ENCODE data around the gene CMKLR1.

CMKLR1 gene

DNA sequence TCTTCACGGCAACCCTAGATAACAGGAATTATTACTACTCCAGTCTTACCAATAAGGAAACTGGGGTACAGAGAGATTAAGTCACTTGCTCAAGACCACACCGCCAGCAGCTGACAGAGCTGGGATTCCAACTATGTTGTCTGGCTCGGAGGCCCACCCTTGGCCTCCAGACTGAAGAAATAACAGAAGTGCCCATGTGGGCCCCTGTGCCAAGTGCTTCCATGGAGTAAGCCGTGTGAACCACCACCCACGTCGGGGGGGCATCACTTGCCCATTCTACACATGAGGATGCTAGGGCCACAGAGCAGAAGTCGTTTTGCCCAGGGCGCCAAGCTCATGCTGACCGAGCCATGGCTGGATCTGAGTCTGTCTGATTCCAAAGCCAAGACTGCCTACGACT, 926 bp upstream of the CMKLR1 start:
- Histone ChIP-seq H4K20me1 (ENCODE audit: insufficient read depth, low read length) (no peaks in the 10 kb centered on the region), H3K4me1 (ENCODE audit: low read length) (peaks cover 13% of the 10 kb centered on the region), H3K27me3 (replicated peaks; ENCODE audit: insufficient read depth, low read length) (peaks cover 22% of the 10 kb centered on the region; the same call in 1 of the 2 replicates), H2AFZ (ENCODE audit: low read length) (no peak overlapping the region), H3K9ac (ENCODE audit: low read length) (no peak overlapping the region), H3F3A (ENCODE audit: insufficient read depth, low read length) (peaks cover 9% of the 10 kb centered on the region), H3K4me3 (ENCODE audit: low read length) (no peak overlapping the region), H3K27ac (ENCODE audit: low read length) (no peak overlapping the region), H3K9me3 (replicated peaks; ENCODE audit: insufficient read depth, low read length) (no peaks in the 10 kb centered on the region), H3K79me2 (ENCODE audit: low read length) (no peaks in the 10 kb centered on the region), H3K4me2 (ENCODE audit: low read depth, low read length) (no peak overlapping the region), H3K9me2 (replicated peaks; ENCODE audit: insufficient read depth, low read length) (no peaks in the 10 kb centered on the region), H3K36me3 (replicated peaks; ENCODE audit: insufficient read depth, low read length) (no peaks in the 10 kb centered on the region)
- TF ChIP-seq EZH2 (optimal IDR thresholded peaks at IDR 0.05; ENCODE audit: low read depth, low read length) (no peak), EZH2phosphoT487 (IDR thresholded peaks at IDR 0.05; ENCODE audit: low read length) (no peak)
- TF ChIP-seq, protein P1, sequence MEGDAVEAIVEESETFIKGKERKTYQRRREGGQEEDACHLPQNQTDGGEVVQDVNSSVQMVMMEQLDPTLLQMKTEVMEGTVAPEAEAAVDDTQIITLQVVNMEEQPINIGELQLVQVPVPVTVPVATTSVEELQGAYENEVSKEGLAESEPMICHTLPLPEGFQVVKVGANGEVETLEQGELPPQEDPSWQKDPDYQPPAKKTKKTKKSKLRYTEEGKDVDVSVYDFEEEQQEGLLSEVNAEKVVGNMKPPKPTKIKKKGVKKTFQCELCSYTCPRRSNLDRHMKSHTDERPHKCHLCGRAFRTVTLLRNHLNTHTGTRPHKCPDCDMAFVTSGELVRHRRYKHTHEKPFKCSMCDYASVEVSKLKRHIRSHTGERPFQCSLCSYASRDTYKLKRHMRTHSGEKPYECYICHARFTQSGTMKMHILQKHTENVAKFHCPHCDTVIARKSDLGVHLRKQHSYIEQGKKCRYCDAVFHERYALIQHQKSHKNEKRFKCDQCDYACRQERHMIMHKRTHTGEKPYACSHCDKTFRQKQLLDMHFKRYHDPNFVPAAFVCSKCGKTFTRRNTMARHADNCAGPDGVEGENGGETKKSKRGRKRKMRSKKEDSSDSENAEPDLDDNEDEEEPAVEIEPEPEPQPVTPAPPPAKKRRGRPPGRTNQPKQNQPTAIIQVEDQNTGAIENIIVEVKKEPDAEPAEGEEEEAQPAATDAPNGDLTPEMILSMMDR (IDR thresholded peaks at IDR 0.05; ENCODE audit: low read length) = no peak
- DNase-seq = no peak

DNA sequence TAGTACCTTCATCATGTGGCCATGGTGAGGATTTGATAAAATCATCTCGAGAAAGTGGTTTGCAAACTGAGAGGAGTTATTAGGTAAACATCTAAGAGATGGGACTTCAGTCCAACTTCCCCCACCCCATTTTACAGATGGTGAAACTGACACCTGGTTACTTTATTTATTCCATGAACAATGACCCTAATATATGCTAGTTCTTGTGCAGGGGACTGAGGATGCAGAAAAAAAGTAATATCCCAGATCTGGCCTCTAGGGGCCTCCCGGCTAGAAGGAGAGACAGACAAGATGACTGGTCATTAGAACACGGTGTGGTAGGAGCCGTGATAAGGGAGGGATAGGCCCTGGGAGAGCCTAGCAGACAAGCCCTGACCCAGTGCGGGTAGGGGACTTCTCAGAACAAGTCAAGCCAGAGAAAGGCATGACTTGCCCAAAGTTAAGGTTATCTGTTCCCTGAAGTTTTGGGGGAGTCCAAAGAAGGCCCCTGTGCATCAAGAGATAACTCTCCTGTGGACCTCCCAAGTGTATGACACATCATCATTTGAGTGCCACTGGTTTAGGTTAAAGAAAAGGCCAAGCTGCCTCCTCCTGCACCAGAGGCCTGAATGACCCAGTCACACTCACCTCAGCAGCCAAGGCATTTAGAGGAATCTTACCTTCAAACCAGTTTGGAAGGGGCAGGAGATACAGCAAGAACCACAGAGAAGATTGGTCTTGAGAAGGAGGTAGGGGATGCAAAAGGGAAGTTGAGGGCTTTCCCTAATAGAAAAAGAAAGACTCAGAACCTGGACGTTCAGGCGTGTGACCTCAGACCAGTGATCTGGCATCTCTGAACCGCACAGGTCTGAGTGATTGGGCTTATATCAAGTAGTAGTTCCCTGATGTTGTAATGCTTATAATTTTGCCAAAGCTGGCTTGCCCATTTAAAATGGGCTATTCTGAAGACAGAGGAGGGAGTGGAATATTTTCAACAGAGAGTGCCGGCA, 1.6 kb downstream of the CMKLR1 start:
- Histone ChIP-seq H4K20me1 (ENCODE audit: insufficient read depth, low read length) (no peaks in the 10 kb centered on the region), H3K27me3 (replicated peaks; ENCODE audit: insufficient read depth, low read length) (peaks cover 18% of the 10 kb centered on the region; the same call in 1 of the 2 replicates), H3F3A (ENCODE audit: insufficient read depth, low read length) (peaks cover 13% of the 10 kb centered on the region), H3K27ac (ENCODE audit: low read length) (no peak overlapping the region), H3K4me3 (ENCODE audit: low read length) (no peak overlapping the region), H3K9me2 (replicated peaks; ENCODE audit: insufficient read depth, low read length) (no peaks in the 10 kb centered on the region), H3K36me3 (replicated peaks; ENCODE audit: insufficient read depth, low read length) (no peaks in the 10 kb centered on the region), H3K79me2 (ENCODE audit: low read length) (no peaks in the 10 kb centered on the region), H3K4me2 (ENCODE audit: low read depth, low read length) (no peak overlapping the region), H3K9ac (ENCODE audit: low read length) (no peak overlapping the region), H2AFZ (ENCODE audit: low read length) (no peak overlapping the region), H3K4me1 (ENCODE audit: low read length) (peaks cover 30% of the 10 kb centered on the region), H3K9me3 (replicated peaks; ENCODE audit: insufficient read depth, low read length) (no peaks in the 10 kb centered on the region)
- no peak for TF ChIP-seq EZH2 (optimal IDR thresholded peaks at IDR 0.05; ENCODE audit: low read depth, low read length)
- TF ChIP-seq EZH2phosphoT487 (IDR thresholded peaks at IDR 0.05; ENCODE audit: low read length) = no peak
- TF ChIP-seq, protein P1 (IDR thresholded peaks at IDR 0.05; ENCODE audit: low read length) = peak; percentile 53
- DNase-seq = peak; percentile 15

DNA sequence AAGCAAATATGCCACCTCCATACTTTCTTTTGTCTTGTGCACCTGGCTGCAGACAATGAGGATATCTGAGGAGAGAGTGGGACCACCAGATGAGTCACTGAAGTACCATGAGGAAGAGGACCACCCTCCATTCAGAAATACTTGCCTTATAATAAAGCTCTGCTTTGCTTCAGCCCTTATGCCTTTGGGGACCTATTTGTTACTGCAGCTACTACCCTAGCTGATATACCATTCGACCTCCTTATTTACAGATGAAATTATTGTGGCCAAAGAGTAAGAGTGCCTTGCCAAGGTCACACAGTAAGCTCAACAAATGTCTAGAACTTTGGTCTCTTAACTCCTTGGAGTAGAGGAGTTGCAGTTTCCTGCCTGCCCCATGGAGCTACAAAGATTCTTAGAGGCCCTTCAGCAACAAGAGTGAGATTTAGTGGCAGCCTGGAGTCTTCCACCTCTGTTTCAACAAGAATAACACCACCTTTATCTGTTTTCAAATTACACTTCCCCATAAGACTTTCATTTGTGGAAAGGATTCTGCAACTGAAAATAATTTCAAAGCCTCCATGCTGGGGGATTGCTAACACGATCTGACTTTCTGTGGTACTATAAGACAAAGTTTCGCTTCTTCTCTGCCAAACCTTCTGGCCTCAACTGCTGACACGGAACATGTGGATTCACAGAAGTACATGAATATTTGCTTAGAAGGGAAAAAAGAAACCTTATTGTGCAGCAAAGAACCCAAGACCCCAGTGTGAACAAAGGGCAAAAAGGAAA, 3.6 kb downstream of the CMKLR1 start:
- Histone ChIP-seq H3K4me1 (ENCODE audit: low read length) (peaks cover 30% of the 10 kb centered on the region), H3F3A (ENCODE audit: insufficient read depth, low read length) (peaks cover 13% of the 10 kb centered on the region), H3K27me3 (replicated peaks; ENCODE audit: insufficient read depth, low read length) (peaks cover 18% of the 10 kb centered on the region; the same call in 1 of the 2 replicates), H3K9me2 (replicated peaks; ENCODE audit: insufficient read depth, low read length) (no peaks in the 10 kb centered on the region), H3K9ac (ENCODE audit: low read length) (no peak overlapping the region), H3K27ac (ENCODE audit: low read length) (peak overlapping the region; percentile 40; the same call in 1 of the 2 replicates), H4K20me1 (ENCODE audit: insufficient read depth, low read length) (no peaks in the 10 kb centered on the region), H3K9me3 (replicated peaks; ENCODE audit: insufficient read depth, low read length) (no peaks in the 10 kb centered on the region), H3K36me3 (replicated peaks; ENCODE audit: insufficient read depth, low read length) (no peaks in the 10 kb centered on the region), H3K4me2 (ENCODE audit: low read depth, low read length) (peak overlapping the region; percentile 15; the same call in 1 of the 2 replicates), H3K79me2 (ENCODE audit: low read length) (no peaks in the 10 kb centered on the region), H2AFZ (ENCODE audit: low read length) (no peak overlapping the region), H3K4me3 (ENCODE audit: low read length) (no peak overlapping the region)
- TF ChIP-seq EZH2phosphoT487 (IDR thresholded peaks at IDR 0.05; ENCODE audit: low read length) (no peak), EZH2 (optimal IDR thresholded peaks at IDR 0.05; ENCODE audit: low read depth, low read length) (no peak)
- TF ChIP-seq, protein P1 (IDR thresholded peaks at IDR 0.05; ENCODE audit: low read length) = no peak
- peak; percentile 75 for DNase-seq

Measured in MM.1S (cell line).